GM21723 (cell line): Measurements from ENCODE around the gene PEDS1.
"Not testable (repeated sequence)": the region's sequence is repeated elsewhere in the genome, so short reads cannot be mapped to it uniquely, and the experiment has no call there.

ENCODE experiments used
- ATAC-seq: cut with Tn5 transposase; IDR thresholded peaks from one replicate; pipeline ENCODE4 v1.9.1; 2021; ENCODE audit warnings: mild to moderate bottlenecking, moderate library complexity; ENCODE audit not compliant: unreplicated experiment

PEDS1 gene

DNA sequence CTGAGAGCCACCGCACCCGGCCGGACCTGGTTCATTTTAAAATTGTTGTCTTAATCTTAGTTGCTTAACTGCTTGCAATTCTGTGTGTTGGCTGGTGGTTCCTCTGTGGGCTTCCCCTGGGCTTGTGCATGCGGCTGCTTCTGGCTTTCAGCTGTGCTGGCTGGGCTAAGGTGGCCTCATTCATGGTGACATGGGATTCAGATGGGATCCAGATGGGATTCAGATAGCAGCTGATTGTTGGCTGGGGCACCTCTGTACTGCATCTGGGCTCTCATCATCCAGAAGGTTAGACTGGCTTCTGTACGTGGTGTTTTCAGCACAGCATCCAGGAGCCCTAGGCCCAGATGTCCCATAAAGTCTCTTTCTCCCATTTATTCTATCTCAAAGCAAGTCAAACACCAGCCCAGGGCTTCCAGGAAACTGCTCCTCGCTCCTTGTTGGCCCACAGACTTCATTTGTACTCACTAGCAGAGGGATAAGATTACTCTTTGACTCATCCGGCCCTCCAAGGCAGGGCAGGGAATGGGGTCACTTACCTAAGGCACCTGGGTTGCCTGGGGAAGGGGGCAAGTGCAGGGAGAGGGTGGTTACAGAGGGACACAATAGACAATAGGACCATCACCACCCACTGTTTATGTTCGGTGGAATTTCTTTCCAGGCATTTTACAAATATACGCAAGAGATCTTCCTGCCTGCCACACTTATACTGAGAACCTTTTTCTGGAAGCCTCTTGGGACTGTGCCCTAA, 10.2 kb upstream of the PEDS1 start:
- ATAC-seq, result no peak

DNA sequence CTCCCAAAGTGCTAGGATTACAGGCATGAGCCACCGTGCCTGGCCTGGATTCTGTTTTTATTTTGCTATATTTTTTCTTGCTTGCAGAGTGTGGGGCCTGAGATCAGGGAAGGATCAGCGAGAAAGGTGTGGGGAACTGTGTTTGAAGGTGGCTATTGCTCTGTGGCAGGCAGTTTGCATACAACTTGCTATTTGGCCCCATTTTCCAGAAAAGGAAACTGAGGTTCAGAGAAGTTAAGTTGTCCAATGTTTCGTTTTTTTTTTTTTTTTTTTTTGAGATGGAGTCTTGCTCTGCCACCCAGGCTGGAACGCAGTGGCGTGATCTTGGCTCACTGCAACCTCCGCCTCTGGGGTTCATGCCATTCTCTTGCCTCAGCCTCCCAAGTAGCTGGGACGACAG, 8.0 kb upstream of the PEDS1 start:
- ATAC-seq, result not testable (repeated sequence)

DNA sequence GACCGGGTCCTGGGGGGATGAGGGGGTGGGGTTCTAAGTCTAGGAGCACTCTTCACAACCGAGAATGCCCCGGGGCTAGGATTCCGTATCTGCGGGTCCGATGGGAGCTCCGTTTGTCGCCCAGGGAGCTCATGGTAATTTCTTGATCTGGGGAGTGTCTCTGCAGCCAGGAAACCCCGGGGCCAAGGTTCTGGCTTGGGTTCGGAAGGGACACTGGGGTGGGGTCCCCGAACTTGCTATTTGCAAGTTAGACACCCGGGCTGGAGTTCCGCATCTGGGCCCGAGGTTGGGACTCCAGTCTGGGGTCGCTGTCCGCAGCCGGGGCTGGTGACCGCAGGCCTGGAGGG, 397 bp downstream of the PEDS1 start:
- ATAC-seq, result peak; percentile 8

DNA sequence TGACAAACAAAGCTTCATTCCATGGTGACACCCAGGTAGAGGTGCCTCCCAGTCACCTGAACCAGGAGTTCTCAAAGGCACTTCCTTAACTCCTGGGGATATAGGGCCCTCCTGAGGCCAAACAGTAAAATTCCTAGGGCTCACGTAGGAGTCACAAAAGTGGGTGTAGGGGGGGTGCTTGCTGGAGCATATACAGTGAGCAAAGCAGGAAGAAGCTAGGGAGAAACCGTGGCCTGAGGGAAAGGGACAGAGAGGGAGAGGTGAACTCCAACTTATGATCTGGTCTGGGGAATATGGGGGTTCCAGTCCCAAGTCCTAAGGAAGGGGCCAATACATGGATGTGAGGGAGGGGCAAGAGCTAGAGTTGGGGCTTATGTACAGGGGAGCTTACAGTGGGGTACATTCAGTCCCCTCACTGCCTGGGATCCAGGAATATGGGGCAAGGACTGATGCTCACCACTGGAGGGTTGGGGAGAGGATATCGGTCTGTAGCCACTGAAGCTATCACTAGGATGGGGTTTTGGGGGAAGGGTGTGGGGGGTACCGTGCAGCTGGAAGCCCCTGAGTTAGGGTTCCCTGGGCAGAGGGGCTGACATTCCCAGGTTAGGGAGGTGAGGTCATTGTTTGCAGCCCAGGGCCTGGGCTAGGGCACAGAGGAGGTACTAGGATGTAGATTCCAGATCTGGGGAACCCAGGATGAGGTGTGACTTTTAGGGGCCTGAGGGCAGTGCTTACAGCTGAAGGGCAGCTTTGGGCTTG, 950 bp downstream of the PEDS1 start:
- no peak for ATAC-seq

DNA sequence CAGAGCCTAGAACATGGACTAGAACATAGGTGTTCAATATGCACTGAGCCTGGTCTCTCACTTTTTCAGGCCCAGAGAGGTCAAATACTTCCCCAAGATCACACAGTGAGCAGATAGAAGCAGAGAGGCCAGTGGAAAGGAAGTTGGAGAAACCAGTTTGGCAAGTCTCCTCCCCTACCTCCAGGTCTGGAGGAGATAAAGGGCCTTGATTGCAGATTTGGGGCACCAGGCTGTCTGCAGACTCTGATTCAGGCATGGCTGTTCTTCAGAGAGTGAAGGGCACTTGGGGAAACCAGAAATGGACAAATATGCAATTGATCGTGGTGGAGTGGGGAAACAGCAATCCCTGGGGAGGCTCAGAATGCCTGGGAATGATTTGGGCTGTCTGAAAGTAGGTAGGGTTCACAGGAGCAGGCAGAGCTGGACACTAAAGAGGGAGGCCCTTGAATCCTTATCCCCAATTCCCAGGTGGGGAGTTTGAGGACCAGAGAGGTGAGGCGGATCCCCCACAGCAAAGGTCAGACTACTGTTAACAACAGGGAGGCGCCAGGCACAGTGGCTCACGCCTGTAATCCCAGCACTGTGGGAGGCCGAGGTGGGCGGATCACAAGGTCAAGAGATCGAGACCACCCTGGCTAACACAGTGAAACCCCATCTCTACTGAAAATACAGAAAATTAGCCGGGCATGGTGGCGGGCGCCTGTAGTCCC, 2.3 kb downstream of the PEDS1 start:
- ATAC-seq, result no peak

DNA sequence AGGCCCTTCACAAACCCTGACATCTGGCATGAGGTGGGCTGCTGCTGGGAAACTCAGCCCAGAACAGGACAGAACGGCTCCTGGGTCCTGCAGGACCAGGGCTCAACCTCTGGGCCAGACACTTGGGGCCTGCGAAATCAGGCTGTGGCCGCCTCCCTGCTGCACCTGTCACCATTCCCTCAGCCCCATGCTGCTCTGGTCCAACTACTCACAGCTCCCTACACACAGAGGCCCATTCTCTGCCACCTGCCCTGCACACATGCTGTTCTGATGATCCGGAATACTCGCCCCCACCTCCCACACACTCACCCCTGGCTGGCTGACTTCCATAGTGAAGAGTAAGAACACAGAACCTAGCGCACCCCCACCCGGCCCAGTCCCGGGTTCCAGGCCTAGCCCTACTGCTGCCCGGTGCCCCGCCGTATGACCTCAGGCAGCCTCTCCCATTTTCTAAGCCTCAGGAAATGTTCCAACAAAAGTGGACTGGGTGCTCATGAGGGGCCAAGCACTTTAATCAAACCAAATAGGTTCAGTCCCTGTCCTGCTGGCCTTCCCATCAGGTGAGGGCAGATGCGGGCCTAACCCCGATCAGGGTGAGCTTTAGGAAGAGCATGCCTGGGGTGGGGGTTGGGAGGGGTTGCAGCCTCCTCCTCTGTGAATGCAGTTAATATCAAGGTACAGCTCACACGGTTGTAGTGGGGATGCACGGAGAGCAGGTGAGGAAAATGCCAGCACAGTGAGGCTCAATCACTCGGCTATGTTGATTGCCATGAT, 3.9 kb downstream of the PEDS1 start:
- no peak for ATAC-seq

DNA sequence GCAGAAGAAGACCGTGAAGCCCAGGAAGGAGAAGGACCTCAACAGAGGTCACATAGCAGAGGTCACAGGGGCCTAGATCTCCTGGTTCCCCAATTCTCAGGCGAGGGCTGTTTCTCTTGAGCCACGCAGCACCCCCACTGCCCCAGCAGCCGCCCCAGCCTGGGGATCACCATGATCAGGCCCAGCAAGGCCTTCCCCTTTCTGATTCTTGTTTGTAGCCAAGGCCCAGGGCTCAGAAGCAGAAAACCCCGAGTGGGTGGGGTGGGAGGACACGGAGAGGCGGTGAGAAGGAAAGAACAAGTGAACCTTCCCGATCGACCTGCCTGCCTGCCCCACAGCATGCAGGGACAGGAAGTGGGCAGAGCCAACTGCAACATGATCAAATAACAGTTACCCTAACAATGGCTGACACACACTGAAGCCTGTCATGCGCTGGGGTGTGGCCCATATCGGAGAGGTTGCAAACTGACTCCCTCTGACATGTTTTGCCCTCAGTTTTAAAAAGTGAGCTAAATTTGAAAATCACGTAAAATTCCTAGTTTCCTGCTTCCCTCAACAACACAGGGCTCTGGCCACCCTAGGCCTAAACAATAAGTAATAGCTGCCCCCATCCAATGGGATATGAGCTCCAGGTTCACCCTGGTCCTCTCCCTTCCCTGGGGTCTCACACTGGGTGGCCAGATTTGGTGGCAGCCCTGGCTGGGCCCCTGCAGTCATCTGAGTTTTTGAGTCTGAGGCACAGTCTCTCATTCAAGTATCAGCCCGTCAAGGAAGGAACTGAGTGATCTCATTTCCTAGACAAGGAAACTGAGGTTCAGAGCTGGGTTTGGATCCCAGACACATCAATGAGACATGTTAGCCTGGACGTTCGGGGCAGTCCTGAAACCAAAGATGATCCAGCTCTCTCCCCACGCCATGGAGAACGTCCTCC, 6.5 kb downstream of the PEDS1 start:
- peak; percentile 70 for ATAC-seq

DNA sequence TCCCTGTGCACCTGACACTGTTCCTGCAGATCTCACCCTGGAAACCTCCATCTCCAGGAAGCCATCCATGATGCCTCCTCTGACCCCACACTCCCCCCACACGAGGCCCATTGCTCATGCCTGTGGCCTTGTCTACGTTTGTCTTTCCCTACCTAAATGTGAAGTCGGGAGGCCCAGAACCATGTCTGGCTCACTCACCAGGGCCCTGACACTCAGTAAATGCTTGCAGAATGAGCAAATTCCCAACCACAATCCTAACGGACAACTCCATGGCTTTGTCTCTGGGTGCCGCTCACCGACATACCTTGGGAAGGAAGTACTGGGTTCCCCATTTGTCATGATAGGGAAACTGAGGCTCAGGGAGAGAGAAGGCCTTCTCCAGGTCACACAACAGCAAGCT, 7.3 kb downstream of the PEDS1 start:
- ATAC-seq, result no peak

DNA sequence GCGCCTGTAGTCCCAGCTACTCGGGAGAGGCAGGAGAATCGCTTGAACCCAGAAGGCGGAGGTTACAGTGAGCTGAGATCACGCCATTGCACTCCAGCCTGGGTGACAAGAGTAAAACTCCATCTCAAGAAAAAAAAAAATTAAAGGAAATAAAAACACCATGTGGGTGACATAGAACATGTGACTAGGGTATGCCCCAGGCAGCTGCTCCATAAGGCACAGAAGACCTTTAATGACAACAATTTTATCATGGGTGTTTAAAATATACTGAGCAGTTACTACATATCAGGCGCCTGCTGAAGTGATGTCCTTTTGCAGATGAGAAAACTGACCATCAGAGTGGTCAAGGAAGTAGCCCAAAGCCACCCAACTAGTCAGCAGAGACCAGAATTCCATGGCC, 8.0 kb downstream of the PEDS1 start:
- ATAC-seq, result no peak

DNA sequence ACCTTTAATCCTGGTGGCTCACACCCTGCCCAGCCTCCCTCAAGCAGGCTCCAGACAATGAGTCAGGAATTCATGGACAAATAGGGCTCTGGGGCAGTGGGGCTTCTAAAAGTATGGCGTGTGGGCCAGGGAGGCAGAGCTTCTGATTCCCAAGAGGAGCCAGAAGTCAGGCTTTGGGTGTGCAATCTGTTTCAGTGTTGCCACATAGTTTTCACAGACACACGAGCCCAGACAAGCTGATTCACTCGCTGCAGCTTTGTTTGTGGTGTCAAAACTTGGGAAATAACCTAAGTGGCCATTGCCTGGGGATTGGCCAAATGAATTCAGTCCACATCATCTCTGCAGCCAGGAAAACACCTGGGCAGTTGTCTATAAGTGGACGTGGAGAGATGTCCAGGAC, 9.2 kb downstream of the PEDS1 start:
- no peak for ATAC-seq

DNA sequence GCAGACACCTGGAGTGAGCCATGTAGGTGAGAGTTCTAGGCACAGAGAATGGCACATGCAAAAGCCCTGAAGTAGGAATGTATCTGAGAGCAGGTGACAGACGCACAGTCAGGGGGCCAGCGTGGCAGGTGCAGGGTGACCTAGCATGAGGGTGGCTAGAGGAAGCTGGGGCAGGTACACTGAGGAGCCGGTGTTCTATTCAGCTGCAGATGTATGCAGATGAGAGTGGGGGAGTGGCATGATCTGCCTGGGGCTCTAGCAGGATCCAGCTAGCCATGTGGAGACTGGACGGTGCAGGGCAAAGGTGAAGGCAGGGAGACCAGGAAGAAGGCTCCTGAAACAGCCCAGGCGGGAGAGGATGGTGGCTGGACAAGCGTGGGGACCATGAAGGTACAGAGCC, 10.7 kb downstream of the PEDS1 start:
- ATAC-seq, result no peak

DNA sequence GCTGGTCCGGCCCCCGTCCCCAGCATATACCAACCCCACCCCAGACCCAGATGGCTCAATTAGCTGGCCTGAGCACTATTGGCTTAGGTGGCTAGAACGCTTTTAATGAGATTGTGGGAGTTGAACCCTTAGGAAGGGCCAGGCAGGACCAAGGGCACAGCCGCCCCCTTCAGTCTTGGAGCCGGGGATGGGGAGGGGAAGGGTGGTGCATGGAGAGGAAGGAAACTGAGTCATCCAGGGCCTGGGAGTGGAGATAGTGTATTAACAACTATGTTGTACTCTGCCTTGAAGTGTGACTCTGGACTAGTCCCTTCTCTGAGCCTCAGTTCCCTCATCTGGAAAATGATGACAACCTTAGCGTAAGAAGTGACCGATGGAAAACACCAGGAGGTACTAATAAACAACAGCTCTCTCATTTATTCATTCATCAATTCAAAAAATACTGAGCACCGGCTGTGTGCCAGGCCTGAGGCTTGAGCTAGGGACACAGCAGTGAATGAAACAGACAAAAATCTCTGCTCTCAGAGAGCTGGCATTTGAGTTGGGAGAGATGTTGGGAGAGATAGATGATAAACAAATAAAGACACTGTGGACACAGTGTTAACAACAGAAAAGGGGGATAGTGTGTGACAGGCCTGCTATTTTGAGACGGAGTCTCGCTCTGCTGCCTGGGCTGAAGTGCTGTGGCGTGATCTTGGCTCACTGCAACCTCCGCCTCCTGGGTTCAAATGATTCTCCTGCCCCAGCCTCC, 11.5 kb downstream of the PEDS1 start:
- ATAC-seq, result no peak

DNA sequence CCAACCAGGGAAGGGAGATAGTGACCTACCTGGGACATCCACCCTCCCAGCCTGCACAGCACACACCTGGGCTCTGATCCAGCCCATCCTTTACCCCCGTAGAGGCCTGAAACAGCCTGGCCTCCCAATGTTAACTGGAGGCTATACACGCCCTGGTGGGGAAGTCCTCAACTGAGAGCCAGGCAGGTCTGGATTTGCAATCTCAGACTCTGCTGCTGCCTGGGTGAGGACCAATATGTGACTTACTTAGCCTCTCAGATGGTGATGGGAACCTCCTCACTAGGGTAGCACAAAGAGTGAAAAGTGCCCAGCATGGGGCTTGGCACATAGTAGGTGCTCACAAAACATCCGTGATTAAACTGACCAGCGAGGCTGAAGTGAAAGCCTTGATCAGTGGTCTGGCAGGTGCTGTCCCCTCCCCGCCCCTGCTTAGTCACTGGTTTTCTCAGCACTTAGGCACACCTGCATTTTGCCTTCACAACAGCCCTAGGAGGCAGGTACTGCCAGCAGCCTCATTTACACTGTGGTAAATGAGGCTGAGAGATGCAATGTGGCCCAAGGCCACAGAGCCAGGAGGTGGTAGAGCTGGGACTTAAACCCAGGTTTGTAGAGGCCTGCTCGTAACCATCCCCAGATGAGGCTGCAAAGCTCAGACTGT, 12.4 kb downstream of the PEDS1 start:
- ATAC-seq, result no peak

DNA sequence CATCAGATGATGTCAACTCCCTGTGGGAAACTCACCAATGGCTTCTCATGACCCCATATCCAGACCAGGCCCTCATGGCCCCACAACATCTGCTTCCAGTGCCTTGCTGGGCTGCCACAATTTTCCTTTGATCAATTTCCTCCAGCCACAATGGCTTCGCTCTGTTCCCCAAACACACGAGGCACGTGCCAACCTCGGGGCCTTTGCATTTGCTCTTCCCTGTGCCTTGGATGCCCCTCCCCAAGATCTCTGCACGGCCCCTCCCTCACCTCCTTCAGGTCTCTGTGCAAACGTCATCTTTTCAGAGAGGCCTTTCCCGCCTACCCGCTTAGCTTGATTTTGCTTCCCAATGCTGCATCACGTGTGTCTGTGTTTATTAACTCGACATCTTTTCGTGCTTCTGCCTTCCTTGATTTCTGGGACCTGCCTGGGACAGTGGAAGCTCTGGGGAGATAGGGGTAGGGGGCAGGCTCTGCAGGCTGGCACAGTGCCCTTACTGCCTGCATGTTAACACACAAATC, 13.1 kb downstream of the PEDS1 start:
- no peak for ATAC-seq

DNA sequence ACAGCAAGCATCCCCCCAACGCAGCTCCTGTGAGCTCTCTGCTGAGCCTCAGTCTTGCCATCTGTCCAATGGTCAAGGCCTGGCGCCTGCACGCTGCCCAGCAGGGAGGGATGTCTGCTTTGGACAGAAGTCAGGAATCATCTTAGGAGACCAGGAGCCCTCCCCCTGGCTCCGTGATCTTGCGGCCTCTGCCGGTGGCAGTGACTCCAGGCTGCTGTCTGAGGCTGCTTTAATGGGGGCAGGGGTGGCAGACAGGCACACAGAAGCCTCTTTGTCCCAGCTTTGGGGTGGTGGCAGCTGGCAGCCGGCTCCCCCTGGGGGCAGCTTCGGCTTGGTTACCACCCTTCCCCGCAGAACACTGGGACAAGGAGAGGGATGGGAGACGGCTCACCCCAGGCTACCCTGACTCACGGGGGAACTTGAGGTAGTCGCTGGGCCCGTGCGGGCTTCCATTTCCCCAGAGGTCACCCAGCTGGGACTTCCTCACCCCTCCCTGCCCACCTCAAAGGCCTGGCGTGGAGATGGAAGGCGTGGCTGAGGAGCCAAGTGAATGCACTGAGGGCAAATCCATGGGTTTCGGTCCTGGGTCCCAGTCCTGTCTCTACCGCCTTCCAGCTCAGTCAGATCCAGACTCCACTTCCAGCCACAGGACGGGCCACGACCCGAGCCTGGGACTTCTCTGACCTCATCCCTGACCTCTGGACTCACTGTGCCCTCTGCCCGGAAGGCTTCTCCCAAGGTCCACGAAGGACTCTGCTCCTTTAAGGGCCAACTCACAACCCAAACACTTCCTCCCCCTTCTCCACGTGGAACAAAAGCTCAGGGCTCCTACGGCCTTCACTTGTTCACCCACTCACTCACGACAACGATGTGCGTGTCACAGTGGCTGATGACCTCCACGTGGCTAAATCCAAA, 14.8 kb downstream of the PEDS1 start:
- ATAC-seq, result no peak

DNA sequence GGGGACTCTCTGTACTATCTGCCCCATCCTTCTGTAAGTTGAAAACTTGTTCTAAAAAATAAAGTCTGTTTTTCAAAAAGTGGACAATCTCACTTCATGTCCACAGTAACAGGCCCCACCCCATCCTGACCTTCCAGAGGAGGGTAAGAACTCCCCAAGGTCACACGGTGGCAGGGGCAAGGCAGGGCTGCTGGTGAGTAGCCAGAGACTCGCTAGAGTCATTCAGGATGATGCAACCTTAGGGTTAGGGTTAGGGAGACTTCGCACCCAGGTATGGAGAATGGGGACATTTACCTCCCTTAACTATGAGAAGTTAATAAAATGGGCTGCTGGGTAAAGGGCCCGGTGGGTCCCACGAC, 15.4 kb downstream of the PEDS1 start:
- ATAC-seq, result no peak

DNA sequence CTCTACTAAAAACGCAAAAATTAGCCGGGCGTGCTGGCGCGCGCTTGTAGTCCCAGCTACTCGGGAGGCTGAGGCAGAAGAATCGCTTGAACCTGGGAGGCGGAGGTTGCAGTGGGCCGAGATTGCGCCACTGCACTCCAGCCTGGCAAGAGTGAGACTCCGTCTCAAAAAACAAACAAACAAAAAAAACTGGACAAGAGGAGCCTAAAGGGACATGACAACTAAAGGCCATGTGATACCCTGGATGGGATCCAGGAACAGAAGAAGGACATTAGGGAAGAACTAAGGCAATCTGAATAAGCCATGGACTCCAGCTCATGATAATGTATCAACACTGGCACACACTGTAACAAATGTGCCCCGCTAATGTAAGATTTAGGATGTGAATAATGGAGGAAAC, 15.8 kb downstream of the PEDS1 start:
- not testable (repeated sequence) for ATAC-seq
